ENCODE results near the gene PPP1R8. TPM values are rescaled to one million over a fixed set of nuclear protein-coding genes. Genes with fewer than 3 reads are reported as not detected.
"Not testable (repeated sequence)": the region's sequence is repeated elsewhere in the genome, so short reads cannot be mapped to it uniquely, and the experiment has no call there.

Gene PPP1R8
- total RNA-seq, 1 experiment from 2014 or later = 51.1 TPM

GRCh38 chr1:27795601-27796000 lies 35.0 kb upstream of the PPP1R8 start:
- H3K9me3 Mint-ChIP-seq (ENCODE audit: unreplicated experiment) = no peaks in the 10 kb centered on the region
- H3K4me1 Mint-ChIP-seq (ENCODE audit: insufficient read depth, unreplicated experiment) = no peaks in the 10 kb centered on the region
- peaks cover 82% of the 10 kb centered on the region for H3K36me3 Mint-ChIP-seq (ENCODE audit: insufficient read depth, unreplicated experiment)
- no TSS peak for BruUV-seq (replicated peaks)
- DNase-seq (ENCODE audit: unreplicated experiment) = no peak
- H3K4me3 Mint-ChIP-seq (ENCODE audit: unreplicated experiment) = no peak overlapping the region
- POLR2A ChIA-PET = interaction anchor here (1.3 kb wide), 1 partner anchor 31 kb away, joined by 3 read pairs; no protein-coding TSS in a partner anchor
- TF ChIP-seq, protein P1, sequence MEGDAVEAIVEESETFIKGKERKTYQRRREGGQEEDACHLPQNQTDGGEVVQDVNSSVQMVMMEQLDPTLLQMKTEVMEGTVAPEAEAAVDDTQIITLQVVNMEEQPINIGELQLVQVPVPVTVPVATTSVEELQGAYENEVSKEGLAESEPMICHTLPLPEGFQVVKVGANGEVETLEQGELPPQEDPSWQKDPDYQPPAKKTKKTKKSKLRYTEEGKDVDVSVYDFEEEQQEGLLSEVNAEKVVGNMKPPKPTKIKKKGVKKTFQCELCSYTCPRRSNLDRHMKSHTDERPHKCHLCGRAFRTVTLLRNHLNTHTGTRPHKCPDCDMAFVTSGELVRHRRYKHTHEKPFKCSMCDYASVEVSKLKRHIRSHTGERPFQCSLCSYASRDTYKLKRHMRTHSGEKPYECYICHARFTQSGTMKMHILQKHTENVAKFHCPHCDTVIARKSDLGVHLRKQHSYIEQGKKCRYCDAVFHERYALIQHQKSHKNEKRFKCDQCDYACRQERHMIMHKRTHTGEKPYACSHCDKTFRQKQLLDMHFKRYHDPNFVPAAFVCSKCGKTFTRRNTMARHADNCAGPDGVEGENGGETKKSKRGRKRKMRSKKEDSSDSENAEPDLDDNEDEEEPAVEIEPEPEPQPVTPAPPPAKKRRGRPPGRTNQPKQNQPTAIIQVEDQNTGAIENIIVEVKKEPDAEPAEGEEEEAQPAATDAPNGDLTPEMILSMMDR (IDR thresholded peaks at IDR 0.05; ENCODE audit: unreplicated experiment) = no peak
- H3K27me3 Mint-ChIP-seq (ENCODE audit: insufficient read depth, unreplicated experiment) = no peaks in the 10 kb centered on the region
- CTCF ChIA-PET = no interaction called here
- intact Hi-C loops (cut with micrococcal nuclease) = no loop called here
- H3K27ac Mint-ChIP-seq (ENCODE audit: low read depth, unreplicated experiment) = no peak overlapping the region

DNA sequence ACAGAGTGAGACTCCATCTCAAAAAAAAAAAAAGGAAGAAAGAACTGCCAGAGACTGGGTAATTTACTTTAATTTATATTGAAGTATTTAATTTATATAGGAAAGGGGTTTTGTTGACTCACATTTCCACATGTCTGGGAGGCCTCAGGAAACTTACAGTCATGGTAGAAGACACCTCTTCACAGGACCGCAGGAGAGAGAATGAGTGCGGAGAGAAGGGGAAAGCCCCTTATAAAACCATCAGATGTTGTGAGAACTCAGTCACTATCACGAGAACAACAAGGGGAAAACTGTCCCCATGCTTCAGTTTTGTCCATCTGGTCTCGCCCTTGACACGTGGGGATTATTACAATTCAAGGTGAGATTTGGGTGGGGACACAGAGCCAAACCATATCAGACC lies 25.8 kb upstream of the PPP1R8 start:
- TF ChIP-seq, protein P1 (IDR thresholded peaks at IDR 0.05; ENCODE audit: unreplicated experiment) = no peak
- Mint-ChIP-seq H3K4me1 (ENCODE audit: insufficient read depth, unreplicated experiment) (no peaks in the 10 kb centered on the region), H3K27ac (ENCODE audit: low read depth, unreplicated experiment) (no peak overlapping the region), H3K4me3 (ENCODE audit: unreplicated experiment) (no peak overlapping the region), H3K27me3 (ENCODE audit: insufficient read depth, unreplicated experiment) (no peaks in the 10 kb centered on the region), H3K36me3 (ENCODE audit: insufficient read depth, unreplicated experiment) (peaks cover 49% of the 10 kb centered on the region), H3K9me3 (ENCODE audit: unreplicated experiment) (no peaks in the 10 kb centered on the region)
- POLR2A ChIA-PET = interaction anchor here (0.6 to 2.3 kb wide), 2 partner anchors 27 to 30 kb away, joined by 6 to 12 read pairs; partner anchors contain the start of gene PPP1R8
- BruUV-seq (replicated peaks) = no TSS peak
- CTCF ChIA-PET = no interaction called here
- no peak for DNase-seq (ENCODE audit: unreplicated experiment)
- intact Hi-C loops (cut with micrococcal nuclease) = no loop called here

DNA sequence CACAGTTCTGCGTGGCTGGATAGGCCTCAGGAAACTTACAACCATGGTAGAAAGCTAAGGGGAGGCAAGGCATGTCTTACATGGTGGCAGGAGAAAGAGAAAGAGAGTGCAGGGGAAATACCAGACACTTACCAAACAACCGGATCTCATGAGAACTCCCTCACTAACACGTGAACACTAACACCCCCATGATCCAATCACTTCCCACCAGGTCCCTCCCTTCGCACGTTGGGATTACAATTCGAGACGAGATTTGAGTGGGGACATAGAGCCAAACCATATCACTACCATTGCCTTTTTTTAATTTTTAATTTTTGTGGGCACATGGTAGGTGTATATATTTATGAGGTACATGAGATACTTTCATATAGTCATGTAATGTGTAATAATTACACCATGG lies 23.8 kb upstream of the PPP1R8 start:
- H3K27me3 Mint-ChIP-seq (ENCODE audit: insufficient read depth, unreplicated experiment) = no peaks in the 10 kb centered on the region
- no TSS peak for BruUV-seq (replicated peaks)
- no peaks in the 10 kb centered on the region for H3K4me1 Mint-ChIP-seq (ENCODE audit: insufficient read depth, unreplicated experiment)
- peaks cover 34% of the 10 kb centered on the region for H3K36me3 Mint-ChIP-seq (ENCODE audit: insufficient read depth, unreplicated experiment)
- POLR2A ChIA-PET = interaction anchor here (2.1 to 2.3 kb wide), 2 partner anchors 23 to 25 kb away, joined by 5 to 12 read pairs; partner anchors contain the start of gene PPP1R8
- DNase-seq (ENCODE audit: unreplicated experiment) = no peak
- no peaks in the 10 kb centered on the region for H3K9me3 Mint-ChIP-seq (ENCODE audit: unreplicated experiment)
- no peak overlapping the region for H3K4me3 Mint-ChIP-seq (ENCODE audit: unreplicated experiment)
- CTCF ChIA-PET = interaction anchor here (0.6 kb wide), 1 partner anchor 410 kb away, joined by 3 read pairs; no protein-coding TSS in a partner anchor
- TF ChIP-seq, protein P1 (IDR thresholded peaks at IDR 0.05; ENCODE audit: unreplicated experiment) = no peak
- no peak overlapping the region for H3K27ac Mint-ChIP-seq (ENCODE audit: low read depth, unreplicated experiment)
- intact Hi-C loops (cut with micrococcal nuclease) = no loop called here

GRCh38 chr1:27807385-27807784 lies 23.2 kb upstream of the PPP1R8 start:
- CTCF ChIA-PET = interaction anchor here (0.6 kb wide), 1 partner anchor 409 kb away, joined by 3 read pairs; no protein-coding TSS in a partner anchor
- POLR2A ChIA-PET = interaction anchor here (2.1 kb wide), 1 partner anchor 23 kb away, joined by 5 read pairs; the partner anchor contains the start of gene PPP1R8
- intact Hi-C loops (cut with micrococcal nuclease) = no loop called here
- Mint-ChIP-seq H3K9me3 (ENCODE audit: unreplicated experiment) (no peaks in the 10 kb centered on the region), H3K36me3 (ENCODE audit: insufficient read depth, unreplicated experiment) (peaks cover 34% of the 10 kb centered on the region), H3K4me3 (ENCODE audit: unreplicated experiment) (no peak overlapping the region), H3K27ac (ENCODE audit: low read depth, unreplicated experiment) (no peak overlapping the region), H3K27me3 (ENCODE audit: insufficient read depth, unreplicated experiment) (no peaks in the 10 kb centered on the region), H3K4me1 (ENCODE audit: insufficient read depth, unreplicated experiment) (no peaks in the 10 kb centered on the region)
- BruUV-seq (replicated peaks) = no TSS peak
- TF ChIP-seq, protein P1 (IDR thresholded peaks at IDR 0.05; ENCODE audit: unreplicated experiment) = no peak
- DNase-seq (ENCODE audit: unreplicated experiment) = no peak

- POLR2A ChIA-PET = interaction anchor here (2.1 kb wide), 1 partner anchor 22 kb away, joined by 5 read pairs; the partner anchor contains the start of gene PPP1R8
- CTCF ChIA-PET = interaction anchor here (0.5 kb wide), 1 partner anchor 9 kb away, joined by 4 read pairs; no protein-coding TSS in a partner anchor
- H3K27me3 Mint-ChIP-seq (ENCODE audit: insufficient read depth, unreplicated experiment); H3K9me3 Mint-ChIP-seq (ENCODE audit: unreplicated experiment); BruUV-seq (replicated peaks); H3K4me3 Mint-ChIP-seq (ENCODE audit: unreplicated experiment); intact Hi-C loops (cut with micrococcal nuclease); H3K27ac Mint-ChIP-seq (ENCODE audit: low read depth, unreplicated experiment); H3K4me1 Mint-ChIP-seq (ENCODE audit: insufficient read depth, unreplicated experiment); DNase-seq (ENCODE audit: unreplicated experiment): not testable (repeated sequence)
- H3K36me3 Mint-ChIP-seq (ENCODE audit: insufficient read depth, unreplicated experiment) = peaks cover 35% of the 10 kb centered on the region
Measured at GRCh38 chr1:27808131-27808530, 22.5 kb upstream of the PPP1R8 start.
